Stimulated activated CD4-positive, alpha-beta T cell treated with anti-CD3 and anti-CD28 coated beads, Interleukin-15, amount 100 ng/mL, for 48 hours (primary cell): Measurements from ENCODE around the gene CDCP2.

ENCODE experiments used
- DNase-seq, 2 donors: peaks; one replicate each; pipeline ENCODE4 v3.0.0-alpha.2; 2020; ENCODE audit warnings: low read depth in 2 of 2

CDCP2 gene

DNA sequence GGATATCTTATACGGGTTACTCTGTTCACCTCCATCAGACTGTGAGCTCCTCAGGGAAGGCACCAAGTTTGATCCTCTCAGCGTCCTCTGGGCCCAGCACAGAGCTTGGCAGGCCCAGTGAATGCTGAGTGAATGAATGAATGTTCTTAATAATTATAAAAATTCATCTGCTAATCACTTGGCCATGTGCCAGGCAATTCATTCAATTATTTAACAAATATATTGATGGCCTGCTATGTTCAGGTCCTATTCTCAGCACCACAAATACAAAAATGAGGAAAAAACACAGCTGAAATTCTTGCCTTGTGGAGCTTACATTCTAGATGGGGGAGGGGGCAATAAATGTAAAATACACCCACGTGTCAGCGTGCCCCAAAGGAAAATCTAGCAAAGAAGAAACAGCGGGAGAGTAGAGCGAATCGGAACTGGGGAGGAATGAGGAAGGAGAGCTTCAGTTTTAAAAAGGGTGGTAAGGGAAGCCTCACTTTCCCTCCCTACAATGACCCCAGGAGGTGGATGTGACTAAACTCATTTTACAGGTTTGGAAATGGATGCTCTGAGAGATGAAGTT, 15.8 kb downstream of the CDCP2 start:
- no peak for DNase-seq

DNA sequence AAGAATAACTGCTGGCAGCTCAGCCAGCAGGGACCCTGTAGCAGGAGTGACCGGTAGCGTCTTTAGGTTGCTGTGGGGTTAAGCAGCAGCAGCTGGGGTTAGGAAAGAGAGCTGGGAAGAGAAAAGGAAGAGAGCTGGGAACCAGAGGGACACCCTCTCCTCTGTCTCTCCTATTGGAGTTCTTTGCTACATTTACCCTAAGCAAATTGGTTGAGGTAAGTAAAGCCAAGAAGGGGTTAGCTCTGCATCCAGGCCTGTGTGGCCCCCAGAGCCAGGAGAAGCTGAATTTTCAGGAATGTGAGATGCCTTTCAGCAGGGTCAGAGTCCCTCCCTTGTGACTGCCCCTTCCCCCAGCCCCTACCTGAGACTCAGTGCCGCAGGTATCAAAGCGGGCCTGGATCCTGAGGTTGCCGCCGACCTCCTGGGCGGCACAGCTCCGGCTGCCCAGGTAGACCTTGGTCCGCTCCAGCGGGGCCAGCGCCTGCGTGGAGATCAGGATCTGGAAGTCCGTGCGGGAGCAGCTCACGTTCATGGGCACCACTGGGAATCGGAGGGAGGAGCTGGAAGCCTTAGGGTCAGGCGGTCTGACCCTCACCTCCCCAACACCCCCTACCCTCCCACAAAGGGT, 16.4 kb downstream of the CDCP2 start:
- no peak for DNase-seq

DNA sequence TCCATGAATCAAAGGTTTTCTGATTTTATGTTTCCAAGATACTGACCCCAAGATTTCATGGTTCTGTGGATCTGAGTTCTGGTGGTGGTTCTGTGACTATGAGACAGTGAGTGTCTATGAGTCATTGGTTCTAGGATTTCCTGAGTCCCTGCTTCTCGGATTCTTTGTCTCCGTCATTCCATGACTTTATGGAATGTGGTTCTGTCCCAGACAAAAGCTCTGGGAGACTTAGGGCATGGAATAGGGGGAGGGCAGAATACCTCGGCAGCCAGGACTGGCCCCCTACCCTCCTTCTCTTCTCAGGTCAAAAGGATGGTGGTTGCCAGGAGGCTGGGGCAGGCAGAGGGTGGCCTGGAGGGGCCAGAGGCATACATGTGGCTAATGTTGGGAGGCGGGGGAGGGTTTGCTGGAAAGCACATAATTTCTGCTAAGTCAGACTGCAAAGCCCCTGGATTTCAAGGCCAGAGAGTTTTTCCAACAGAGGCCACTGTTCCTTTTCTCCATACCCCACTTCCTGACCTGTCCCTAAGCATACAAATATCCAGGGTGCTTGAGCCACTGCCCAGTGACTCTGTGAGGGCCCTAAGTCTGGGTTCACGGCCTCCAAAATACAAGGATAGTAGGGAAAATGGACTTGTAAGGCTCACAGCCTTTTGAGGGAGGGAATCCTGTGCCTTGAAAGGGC, 17.2 kb downstream of the CDCP2 start:
- no peak for DNase-seq

DNA sequence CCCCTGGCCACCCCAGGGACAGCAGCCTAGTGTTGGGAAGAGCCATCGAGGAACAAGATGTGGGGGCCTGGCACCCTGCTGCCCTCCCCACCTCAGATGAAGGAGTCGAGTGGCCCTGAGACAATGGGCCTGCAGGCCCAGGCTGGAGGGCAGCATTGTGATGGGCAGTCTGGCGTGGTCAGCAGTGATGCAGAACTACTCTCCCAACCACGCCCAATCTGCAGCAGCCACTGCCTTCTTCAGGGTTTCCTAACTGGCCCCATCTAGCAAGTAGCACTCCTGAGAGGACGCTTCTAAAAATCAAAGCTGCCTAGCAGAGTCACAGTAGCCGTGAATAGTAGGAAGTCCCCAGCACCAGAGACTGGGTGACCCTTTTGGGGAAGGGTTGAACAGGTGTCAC, 18.5 kb downstream of the CDCP2 start:
- no peak for DNase-seq

DNA sequence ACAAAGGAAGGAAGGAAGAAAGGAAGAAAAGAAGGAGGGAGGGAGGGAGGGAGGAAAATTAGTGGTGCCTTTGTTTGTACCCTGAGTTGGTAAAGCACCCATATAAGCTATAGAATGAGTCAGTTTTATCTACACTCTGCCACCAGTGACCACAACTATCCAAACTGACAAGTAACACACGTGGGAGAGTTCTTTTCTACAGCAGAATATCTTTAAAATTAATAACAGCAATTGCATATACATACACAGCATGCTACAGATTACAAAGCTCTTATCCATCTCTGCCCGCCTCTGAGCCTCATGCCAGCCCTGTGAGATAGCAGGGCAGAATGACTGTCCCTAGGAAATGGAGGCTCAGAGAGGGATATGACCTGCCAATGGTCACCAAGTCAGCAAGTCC, 20.3 kb downstream of the CDCP2 start:
- DNase-seq, result no peak

DNA sequence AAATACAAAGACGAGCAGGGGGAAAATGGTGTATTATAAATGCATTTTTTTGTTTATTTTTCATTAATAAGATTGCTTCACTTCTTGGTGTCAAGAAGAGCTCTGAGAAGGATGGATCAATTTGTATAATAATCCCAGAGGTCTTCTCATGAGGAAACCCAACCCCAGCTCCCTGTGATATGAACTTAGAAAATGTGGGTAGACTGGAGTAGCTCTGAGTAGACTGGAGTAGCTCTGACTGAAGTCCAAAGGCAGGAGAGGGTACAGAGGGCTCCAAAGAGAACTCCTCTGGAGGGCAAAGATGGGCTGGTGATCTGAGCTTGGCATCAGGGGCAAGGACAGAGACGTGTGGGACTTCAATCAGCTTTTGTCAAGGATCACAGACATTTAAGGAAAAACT, 21.4 kb downstream of the CDCP2 start:
- no peak for DNase-seq

DNA sequence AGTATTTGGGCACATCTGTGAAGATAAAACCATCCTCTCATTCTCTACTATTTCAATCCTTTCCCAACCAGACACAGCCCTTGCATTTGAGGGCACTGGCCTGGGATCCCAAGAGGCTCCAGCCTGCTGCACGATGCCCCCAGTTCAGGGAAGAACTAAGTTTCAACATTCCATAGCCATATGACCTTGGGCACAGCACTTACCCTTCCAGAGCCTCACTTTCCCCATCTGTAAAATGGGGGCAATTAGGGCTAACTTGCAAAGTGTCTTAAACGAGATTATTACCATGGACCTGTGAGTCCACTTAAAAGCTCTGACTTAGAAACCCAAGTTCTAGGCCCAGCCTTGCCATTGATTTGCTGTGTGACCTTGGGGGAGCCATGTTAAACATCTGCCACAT, 22.9 kb downstream of the CDCP2 start:
- DNase-seq, result no peak

DNA sequence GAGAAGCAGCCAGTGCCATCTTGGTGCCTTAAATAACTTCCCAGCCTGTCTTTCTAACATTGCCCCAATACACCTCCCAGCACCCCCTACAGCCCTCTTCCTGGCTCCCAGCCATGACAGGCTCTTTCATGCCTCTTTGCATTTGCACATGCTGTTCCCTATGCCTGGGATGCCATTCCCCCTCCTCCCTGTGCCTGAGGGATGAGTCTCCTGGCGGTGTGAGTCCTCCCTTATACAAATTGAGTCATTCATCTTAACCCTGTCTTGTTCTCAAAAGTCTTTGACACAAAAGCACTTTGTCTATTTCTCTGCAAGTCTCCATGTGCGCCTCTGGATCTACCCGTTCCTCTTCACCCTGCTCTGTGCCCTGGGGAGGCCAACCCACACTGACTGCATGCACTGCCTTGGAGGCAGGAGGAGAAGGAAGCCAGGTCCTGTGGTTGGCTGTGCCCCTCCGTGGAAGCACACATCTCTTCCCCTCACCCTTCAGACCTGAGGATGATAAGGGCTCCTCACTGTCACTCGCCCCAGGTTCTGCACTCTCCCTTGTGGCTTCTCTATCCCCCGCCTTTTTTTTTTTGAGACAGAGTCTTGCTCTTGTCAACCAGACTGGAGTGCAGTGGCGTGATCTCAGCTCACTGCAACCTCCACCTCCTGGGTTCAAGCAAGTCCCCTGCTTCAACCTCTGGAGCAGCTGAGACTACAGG, 25.1 kb downstream of the CDCP2 start:
- DNase-seq, result no peak

DNA sequence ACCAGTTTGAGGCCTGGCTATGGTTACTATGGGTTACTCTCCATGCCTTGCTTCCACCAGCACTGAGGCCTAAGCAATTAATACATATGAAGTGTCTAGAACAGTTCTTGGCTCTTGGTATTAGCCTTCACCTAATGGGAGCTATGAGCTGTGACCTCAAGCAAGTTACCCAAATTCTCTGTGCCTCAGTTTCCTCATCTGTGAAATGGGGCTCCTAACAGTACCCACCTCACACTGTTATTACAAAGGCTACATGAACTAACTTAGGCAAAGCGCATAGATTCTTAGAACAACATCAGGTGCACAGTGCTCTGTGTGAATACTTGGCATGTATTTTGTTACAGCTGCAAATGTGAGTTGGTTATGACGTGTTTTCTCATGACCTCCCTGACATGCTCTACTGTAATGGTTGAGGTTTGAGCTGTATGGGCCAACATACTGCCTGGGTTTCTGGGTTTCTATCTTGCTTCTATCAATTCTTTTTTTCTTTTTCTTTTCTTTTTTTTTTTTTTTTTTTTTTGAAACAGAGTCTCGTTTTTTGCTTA, 26.5 kb downstream of the CDCP2 start:
- DNase-seq, result no peak

DNA sequence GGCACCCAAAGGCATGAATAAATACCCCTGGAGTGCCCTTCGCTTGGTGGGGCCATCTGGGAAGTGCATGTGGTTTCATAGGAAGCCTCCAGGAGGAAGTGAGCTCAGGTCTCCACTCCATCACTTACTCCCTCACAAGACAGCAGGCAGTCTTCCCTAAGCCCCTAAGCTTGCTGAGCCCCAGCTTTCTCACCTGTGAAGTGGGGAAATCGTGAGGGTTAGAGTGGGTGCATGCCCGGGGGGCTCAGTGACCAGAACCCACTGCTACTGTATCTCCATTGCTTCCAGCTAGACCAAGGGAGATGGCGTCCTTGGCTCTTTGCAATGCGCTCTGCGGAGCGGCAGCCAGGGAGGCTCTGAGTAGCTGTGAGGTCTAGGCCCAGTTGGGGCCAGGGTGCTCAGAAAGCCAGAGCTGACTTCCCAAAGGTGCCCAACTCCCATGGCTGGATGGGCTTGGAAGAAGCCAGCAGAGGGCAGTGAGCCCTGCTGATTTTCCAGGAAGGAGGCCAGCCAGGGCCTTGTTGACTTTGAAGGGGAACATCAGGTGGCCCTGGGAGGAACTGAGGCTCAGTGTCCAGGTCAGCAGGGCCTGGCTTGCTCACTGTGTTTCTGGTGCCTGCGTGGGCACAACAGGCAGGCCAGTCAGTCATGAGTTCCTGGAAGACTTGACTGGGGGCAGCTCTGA, 27.3 kb downstream of the CDCP2 start:
- DNase-seq, result no peak

DNA sequence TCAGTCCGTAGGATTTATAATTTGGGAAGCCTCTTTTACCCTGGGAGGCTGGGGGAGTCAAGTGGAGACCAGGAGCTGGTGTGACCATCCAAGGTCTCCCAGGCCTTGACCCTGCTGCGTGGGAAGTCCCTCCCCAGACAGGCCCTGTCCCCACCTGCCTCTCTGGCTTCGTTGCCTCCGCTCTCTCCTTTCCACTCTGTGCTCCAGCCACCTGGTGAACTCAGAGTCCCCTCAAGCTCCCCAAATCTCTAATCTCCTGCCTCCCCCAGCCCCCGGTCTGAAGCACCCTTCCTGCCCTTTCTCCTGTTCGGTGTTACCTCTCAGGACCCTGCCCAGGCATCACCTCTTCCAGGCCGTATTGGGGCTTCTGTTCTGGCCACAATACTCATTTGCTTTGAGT, 27.9 kb downstream of the CDCP2 start:
- no peak for DNase-seq

DNA sequence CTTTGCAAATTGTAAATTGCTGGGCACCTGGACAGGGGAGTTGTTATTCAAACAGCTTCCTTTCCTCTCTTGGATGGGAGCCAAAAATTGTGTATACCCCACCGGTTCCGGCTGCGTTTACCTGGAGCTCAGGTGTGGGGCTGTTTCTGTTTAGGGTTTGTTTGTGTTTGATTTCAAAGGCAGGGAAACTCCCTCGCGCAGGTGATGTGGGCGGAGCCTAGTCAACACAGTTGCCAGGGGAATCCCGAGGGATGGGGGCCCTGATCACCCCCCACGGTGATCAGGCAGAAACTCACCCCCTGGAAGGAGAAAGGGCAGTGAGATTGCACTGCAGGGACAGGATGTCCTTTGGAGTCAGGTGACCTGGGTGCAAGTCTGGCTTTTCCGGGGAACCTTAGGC, 28.3 kb downstream of the CDCP2 start:
- DNase-seq, result no peak

DNA sequence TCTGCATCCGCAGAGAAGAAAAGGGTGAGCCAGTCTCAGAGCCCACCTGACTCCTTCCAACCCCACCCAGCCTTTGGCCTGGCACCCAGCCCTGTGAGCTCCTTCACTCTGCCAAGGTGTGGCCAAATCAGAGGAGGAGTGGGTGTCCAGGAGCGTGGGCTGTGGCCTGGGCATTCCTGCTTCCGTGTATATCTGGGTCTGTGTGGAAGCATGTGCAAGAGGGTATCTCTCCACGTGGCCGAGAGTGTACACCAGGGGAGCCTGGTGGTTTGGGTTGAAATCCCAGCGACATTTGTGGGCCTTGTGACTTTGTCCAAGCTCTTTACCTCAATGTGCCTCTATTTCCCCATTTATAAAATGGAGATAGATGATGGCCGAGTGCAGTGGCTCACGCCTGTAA, 29.8 kb downstream of the CDCP2 start:
- no peak for DNase-seq

DNA sequence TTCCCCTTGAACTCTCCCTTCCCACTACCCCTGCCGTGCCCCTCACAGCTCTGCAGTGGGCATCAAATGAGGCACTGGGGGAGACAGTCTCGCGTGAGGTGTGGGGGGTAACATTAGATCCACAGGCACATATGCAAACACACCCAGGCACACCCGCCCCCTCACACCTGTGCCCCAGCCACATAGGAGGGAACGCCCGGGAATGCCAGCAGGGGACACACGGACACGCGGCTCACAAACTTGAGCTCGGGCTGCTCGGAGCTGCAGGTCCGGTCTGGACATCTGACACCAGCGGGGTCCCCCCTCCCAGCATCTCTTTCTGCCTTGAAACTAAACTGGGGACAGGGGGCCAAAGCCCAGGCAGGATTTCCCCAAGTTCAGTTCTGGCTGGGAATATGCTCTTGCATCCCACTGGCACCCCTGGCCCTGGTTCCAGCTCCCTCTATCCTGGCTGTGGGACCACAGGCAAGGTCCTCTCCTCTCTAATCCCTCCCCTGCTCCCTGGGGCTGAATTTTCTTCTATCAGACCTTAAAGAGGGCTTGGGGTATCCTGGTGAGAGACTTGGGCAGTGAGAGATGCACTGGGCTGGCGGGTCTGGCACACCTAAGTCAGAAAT, 30.6 kb downstream of the CDCP2 start:
- no peak for DNase-seq

DNA sequence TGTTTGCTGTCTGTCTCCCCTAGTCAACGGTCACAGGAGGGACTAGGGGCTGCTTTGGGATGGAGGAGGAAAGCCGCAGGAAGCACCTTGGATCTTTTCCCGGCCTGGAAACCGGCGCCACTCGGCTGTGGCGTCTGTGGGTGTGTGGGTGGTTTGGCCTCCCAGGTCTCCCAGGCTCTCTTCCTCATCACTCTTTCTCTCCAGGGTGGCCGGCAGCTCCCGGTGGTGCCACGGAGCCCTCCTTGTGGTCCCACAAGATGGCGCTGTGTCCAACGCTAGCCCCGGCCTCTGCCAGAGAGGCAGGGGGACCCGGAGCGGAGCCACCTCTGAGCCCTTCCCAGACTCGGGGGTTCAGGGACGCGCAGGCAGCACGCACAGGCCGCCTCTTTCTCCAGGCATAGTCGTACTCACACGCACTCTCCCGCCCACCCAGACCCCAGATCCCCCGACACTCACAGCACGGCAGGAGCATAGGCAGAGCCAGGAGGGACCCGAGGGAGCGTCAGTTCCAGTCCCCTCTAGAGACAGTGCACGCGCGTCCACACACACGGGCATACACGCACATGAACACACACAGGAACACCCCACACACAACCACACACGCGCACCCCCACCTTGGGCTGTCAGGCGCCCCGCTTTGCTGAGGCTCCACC, 31.2 kb downstream of the CDCP2 start:
- DNase-seq, result peak; percentile 45 to 61

DNA sequence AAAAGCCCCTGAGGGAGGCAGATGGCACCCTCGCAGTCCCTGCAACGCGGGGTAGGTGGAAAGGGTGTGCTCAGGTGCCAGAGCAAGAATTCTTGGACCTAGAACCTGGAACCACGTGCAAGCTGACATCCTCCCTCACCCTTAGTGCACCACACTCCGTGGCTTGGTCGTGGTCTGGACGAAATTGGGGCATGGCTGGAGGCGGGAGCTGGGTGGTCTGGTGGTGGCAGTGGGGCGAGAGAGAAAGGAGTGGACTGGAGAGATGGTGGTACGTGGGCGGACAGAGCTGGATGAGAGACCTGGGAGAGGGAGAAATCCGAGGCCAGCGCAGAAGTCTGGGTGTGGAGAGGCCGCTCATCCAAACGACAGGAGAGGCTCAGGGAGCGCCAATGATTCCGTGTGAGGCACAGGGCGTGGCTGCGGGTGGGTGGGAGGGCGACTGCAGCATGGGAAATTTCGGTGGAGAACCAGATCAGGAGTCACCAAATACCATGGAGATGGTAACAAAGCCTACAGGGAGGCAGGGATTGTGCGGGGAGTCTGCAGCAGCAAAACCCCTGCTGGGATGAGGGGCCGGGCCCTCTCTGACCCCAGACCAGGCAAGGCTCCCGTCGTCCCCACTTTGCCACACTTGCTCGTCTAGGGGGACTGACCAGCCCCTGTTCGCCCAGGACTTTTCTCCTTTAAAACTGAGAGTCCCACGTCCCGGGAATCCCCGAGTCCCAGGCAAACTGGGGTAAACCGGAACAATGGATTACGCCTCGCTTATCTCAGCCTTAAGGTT, 31.9 kb downstream of the CDCP2 start:
- no peak for DNase-seq

DNA sequence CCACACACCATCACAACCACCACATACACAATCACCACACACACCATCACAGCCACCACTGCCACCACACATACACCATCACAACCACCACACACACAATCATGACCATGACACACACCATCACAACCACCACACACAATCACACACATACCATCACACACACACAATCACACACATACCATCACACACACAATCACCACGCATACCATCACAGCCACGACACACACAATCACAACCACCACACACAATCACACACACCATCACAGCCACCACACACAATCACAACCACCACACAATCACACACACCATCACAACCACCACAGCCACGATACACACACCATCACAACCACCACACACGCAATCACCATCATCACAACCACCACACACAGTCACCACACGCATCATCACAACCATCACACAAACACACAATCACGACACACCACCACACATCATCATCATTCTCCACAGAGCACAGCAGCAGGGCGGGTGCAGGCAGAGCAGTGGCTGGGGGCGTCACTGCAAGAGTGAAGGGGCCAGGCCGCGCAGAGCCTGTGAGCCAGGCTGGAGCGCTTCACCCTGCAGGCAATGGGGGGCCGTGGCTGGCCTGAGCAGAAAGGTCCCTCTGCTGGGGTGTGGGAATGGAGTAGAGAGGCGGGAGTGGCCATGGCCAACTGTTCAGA, 32.6 kb downstream of the CDCP2 start:
- no peak for DNase-seq

DNA sequence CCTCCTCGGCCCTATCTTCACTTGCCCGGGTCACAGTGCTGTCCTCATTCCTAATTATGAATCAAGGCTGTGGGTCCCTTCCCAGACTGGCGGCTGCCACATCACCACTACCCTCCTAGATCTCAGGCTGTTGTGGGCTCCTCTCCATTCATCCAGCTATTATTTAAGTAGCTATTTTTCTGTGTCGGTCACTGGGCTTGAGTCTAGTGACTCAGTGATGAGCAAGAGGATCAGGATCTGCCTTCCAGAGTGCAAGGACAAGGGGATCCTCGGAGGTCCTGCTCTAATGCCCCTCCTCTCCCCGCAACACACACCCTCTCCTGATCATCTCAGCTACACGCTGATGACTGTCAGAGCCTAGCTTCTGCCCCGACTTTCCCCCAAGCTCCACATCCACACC, 34.1 kb downstream of the CDCP2 start:
- DNase-seq, result no peak

DNA sequence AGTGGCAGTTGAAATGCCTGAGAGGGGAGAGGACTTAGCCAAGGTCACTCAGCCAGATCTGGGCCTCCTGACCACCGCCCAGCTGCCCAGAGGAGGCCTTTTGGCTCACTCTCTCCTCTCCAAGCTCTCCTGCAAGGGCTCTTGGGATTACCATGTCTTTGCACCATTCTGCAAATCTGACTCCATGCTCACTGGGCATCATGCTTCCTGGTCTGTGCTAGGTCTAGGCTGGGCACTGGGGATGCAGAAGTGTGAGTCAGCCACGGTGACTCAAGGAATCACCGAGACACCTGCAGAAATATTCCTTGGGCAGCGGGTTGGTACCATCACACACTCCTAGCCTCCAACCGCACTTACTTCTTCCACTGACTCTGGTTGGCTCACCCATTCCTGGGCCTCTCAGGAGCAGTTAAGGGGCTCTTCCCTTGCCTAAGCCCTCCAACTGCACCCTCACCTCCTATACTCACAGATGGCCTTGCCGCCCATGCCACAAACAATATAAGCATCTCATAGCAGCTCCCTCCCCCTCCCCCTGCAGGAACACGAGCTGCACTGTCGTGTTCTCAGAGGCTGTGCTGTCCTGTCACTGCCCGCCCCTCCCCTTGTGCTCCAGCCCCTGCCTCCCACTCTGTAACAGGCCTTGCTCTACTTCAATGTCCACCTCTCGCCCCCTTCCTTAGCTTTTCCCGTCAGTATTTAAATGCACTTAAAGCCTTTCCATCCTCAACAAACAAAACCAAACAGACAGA, 34.8 kb downstream of the CDCP2 start:
- DNase-seq, result no peak
